C4-2B (cell line): ENCODE data around the gene VIL1.

ENCODE experiments used
- H3K27ac ChIP-seq: fragments of 450-650 bp; 2 replicates; pipeline ENCODE4 v1.5.1; 2017
- ZFX ChIP-seq: fragments of 450-650 bp; IDR thresholded peaks from 2 replicates; pipeline ENCODE4 v1.6.1; 2017
- TF ChIP-seq, protein P1 (sequence below): fragments of 450-650 bp; conservative IDR thresholded peaks from 2 replicates; pipeline ENCODE4 v1.5.1; 2017; ENCODE audit warnings: mild to moderate bottlenecking

The VIL1 gene

GRCh38 chr2:218428846-218429558 lies 10.1 kb downstream of the VIL1 start:
- no peak overlapping the region for H3K27ac ChIP-seq
- TF ChIP-seq, protein P1, sequence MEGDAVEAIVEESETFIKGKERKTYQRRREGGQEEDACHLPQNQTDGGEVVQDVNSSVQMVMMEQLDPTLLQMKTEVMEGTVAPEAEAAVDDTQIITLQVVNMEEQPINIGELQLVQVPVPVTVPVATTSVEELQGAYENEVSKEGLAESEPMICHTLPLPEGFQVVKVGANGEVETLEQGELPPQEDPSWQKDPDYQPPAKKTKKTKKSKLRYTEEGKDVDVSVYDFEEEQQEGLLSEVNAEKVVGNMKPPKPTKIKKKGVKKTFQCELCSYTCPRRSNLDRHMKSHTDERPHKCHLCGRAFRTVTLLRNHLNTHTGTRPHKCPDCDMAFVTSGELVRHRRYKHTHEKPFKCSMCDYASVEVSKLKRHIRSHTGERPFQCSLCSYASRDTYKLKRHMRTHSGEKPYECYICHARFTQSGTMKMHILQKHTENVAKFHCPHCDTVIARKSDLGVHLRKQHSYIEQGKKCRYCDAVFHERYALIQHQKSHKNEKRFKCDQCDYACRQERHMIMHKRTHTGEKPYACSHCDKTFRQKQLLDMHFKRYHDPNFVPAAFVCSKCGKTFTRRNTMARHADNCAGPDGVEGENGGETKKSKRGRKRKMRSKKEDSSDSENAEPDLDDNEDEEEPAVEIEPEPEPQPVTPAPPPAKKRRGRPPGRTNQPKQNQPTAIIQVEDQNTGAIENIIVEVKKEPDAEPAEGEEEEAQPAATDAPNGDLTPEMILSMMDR = no peak
- TF ChIP-seq ZFX = no peak

DNA sequence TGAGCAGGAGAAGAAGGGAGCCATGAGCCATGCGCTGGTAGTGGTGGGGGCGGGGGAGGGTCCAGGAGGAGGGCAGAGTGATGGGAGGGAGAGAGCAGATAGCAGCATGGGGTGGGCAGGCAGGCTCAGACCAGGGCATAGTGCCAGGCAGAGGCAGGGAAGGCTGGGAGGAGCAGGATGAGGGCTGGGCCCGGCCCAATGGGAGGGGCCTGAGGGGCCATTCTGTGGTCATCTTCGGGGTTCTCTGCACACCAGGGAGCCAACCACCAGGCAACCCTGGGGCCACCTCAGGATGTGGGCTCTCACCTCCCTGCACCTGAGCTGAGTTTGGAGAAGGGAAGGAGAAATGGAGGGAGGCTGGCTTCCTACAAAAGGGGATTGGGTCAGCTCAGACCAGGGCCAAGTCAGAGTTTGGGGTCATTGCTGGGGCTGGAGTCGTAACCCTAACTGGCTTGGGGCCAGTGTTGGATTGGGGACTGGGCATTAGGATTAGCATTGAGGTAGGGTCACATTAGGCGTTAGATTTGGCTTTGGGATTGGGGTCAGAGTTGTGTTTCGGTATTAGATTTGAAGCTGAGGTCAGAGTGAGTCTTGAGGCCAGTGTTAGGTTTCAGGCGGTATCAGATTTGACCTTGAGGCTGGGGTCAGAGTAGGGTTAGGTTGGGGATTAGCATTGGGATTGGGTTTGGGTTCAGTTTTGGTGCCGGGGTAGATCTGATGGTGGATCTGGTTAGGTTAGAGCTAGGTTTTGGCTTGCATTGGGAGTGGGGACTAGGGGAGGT lies 11.2 kb downstream of the VIL1 start:
- no peak overlapping the region for H3K27ac ChIP-seq
- TF ChIP-seq ZFX = no peak
- TF ChIP-seq, protein P1 = no peak

- TF ChIP-seq ZFX = no peak
- TF ChIP-seq, protein P1 = no peak
- H3K27ac ChIP-seq = no peak overlapping the region
Measured at GRCh38 chr2:218430721-218431120, 11.8 kb downstream of the VIL1 start.

GRCh38 chr2:218431878-218432277 lies 13.0 kb downstream of the VIL1 start:
- no peak for TF ChIP-seq ZFX
- TF ChIP-seq, protein P1 = no peak
- H3K27ac ChIP-seq = no peak overlapping the region

- no peak for TF ChIP-seq ZFX
- TF ChIP-seq, protein P1 = no peak
- H3K27ac ChIP-seq = no peak overlapping the region
Measured at GRCh38 chr2:218432676-218433365, 13.9 kb downstream of the VIL1 start.

- no peak overlapping the region for H3K27ac ChIP-seq
- TF ChIP-seq, protein P1 = no peak
- no peak for TF ChIP-seq ZFX
Measured at GRCh38 chr2:218434456-218434855, 15.5 kb downstream of the VIL1 start.
